ENCODE results near the gene FST.

FST gene

DNA sequence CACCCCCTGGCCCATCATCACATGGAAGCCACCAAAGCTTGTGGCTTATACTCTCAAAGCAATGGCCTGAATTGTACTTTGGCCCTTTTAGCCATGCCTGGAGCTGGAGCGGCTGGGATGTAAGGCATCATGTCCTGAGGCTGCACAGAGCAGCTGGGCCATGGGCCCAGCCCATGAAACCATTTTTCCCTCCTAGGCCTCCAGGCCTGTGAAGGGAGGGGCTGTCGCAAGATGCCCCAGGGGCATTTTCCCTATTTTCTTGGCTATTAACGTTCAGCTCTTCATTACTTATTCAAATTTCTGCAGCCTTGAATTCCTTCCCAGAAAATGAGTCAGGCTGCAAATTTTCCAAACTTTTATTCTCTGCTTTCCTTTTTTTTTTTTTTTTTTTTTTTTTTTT, 27.7 kb downstream of the FST start:
- no peak for FAIRE-seq
- no peak for DNase-seq (ENCODE audit: insufficient read length, low spot score)

DNA sequence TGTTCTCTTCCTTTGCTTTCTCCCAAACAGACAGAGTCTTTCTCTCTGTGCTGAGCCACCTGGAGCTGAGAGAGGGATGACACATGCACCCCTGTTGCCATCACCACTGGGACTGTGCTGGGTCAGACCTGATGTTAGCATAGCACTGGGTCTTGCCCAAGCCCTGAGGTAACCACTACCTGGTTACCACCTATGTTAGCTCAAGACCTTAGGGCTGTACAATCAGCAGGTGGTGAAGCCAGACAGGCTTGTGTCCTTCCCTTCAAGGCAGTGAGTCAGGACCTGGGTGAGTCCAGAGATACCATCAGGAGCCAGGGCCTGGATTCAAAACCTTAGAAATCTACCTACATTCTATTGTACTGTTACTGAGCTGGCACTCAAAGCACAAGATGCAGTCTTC, 32.1 kb downstream of the FST start:
- DNase-seq (ENCODE audit: insufficient read length, low spot score) (no peak), FAIRE-seq (peak; percentile 60)

DNA sequence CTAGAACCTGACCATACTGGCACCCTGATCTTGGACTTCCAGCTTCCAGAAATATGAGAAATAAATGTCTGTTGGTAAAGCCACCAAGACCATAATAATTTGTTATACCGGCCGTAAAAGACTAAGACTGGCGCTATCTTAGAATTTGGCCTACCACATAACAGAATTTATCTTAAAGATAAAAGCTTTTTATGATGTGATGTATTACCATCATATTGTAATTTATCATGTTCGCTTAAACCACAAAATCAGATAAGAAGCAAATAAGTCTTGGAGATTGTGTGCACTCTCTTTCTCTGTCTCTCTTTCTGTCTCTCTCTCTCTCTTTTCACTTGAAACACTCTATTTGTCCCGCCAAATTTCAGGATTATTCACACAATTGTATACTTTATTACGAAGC, 35.6 kb downstream of the FST start:
- FAIRE-seq (no peak), DNase-seq (ENCODE audit: insufficient read length, low spot score) (no peak)

DNA sequence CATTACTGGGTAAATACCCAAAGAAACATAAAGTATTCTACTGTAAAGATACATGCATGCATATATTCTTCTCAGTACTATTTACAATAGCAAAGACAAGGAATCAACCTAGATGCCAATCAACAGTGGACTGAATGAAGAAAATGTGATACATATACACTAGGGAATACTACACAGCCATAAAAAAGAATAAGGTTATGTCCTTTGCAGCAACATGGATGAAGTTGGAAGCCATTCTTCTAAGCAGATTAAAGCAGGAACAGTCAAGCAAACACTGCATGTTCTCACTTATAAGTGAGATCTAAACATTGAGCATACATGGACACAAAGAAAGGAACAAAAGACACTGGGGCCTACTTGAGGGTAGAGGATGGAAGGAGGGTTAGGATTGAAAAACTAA, 40.4 kb downstream of the FST start:
- DNase-seq (ENCODE audit: insufficient read length, low spot score) (no peak), FAIRE-seq (no peak)

Measured in HTR-8/SVneo (cell line).